ENCODE measurements around the gene TIGD6. TPM values are rescaled to one million over a fixed set of nuclear protein-coding genes. Genes with fewer than 3 reads are reported as not detected.

Gene TIGD6
- total and polyA plus RNA-seq, 12 donors, result 5.4 to 10.5 (median 8.0) TPM

GRCh38 chr5:149979896-149980295, 20.6 kb downstream of the TIGD6 start:
- no peaks in the 10 kb centered on the region for H3K9me3 ChIP-seq (replicated peaks in 1 of 3)
- WGBS, 4 donors, result 76 to 89% (median 82%) methylated on average over 1 of the region's 1 CpG
- no peaks in the 10 kb centered on the region for H3K4me1 ChIP-seq (replicated peaks in 1 of 2)
- H3K27ac ChIP-seq, result no peak overlapping the region
- peaks cover 0 to 33% of the 10 kb centered on the region in 2 donors for H3K36me3 ChIP-seq (replicated peaks in 1 of 2)
- H3K4me3 ChIP-seq, result no peak overlapping the region
- no peak for DNase-seq
- TF ChIP-seq POLR2A (IDR thresholded peaks at IDR 0.05), result no peak
- no peak for TF ChIP-seq CTCF (IDR thresholded peaks at IDR 0.05)
- intact Hi-C loops (cut with DNase I), result loop anchor here in 1 of 2 donors (10.0 kb wide), 1 partner anchor 345 kb away; no protein-coding TSS in a partner anchor
- no peaks in the 10 kb centered on the region for H3K27me3 ChIP-seq

- TF ChIP-seq CTCF (IDR thresholded peaks at IDR 0.05) (no peak), POLR2A (IDR thresholded peaks at IDR 0.05) (no peak)
- intact Hi-C loops (cut with DNase I), result no loop called here
- Histone ChIP-seq H3K4me3 (no peak overlapping the region), H3K36me3 (replicated peaks in 1 of 2) (peaks cover 0 to 18% of the 10 kb centered on the region in 2 donors), H3K9me3 (replicated peaks in 1 of 3) (no peaks in the 10 kb centered on the region), H3K27me3 (no peaks in the 10 kb centered on the region), H3K27ac (no peak overlapping the region), H3K4me1 (replicated peaks in 1 of 2) (no peaks in the 10 kb centered on the region)
- DNase-seq, result no peak
- WGBS, 4 donors, result 58 to 65% (median 61%) methylated on average over 2 of the region's 2 CpGs
Observed at GRCh38 chr5:149975409-149975808, 25.0 kb downstream of the TIGD6 start.

- TF ChIP-seq CTCF (IDR thresholded peaks at IDR 0.05) (no peak), POLR2A (IDR thresholded peaks at IDR 0.05) (no peak)
- Histone ChIP-seq H3K4me3 (no peak overlapping the region), H3K9me3 (replicated peaks in 1 of 3) (no peaks in the 10 kb centered on the region), H3K27me3 (no peaks in the 10 kb centered on the region), H3K36me3 (replicated peaks in 1 of 2) (no peaks in the 10 kb centered on the region), H3K4me1 (replicated peaks in 1 of 2) (peaks cover 13% of the 10 kb centered on the region in 2 donors), H3K27ac (no peak overlapping the region)
- intact Hi-C loops (cut with DNase I), result no loop called here
- DNase-seq, result no peak
- WGBS, 4 donors, result 57 to 63% (median 58%) methylated on average over 4 of the region's 4 CpGs
Observed at GRCh38 chr5:149969181-149969930, 31.1 kb downstream of the TIGD6 start.

- intact Hi-C loops (cut with DNase I), result no loop called here
- peak overlapping the region in 3 of 5 donors; percentile 35 to 54 (median 50) for H3K27ac ChIP-seq
- TF ChIP-seq CTCF (IDR thresholded peaks at IDR 0.05) (no peak), POLR2A (IDR thresholded peaks at IDR 0.05) (no peak)
- no peaks in the 10 kb centered on the region for H3K9me3 ChIP-seq (replicated peaks in 1 of 3)
- peak in 3 of 7 donors; percentile 26 to 56 (median 28) for DNase-seq
- no peak overlapping the region for H3K4me3 ChIP-seq
- H3K27me3 ChIP-seq, result no peaks in the 10 kb centered on the region
- H3K36me3 ChIP-seq (replicated peaks in 1 of 2), result no peaks in the 10 kb centered on the region
- H3K4me1 ChIP-seq (replicated peaks in 1 of 2), result peaks cover 13 to 14% of the 10 kb centered on the region in 2 donors
- 44 to 62% (median 53%) methylated on average over 3 of the region's 3 CpGs for WGBS, 4 donors
Observed at GRCh38 chr5:149966946-149967345, 33.5 kb downstream of the TIGD6 start.
